C4-2B (cell line): ENCODE results near the gene ELP2.

Source experiments
- CTCF ChIP-seq: fragments of 450-650 bp; conservative IDR thresholded peaks from 2 replicates; pipeline ENCODE4 v1.5.1; 2017; ENCODE audit warnings: mild to moderate bottlenecking
- ZFX ChIP-seq: fragments of 450-650 bp; IDR thresholded peaks from 2 replicates; pipeline ENCODE4 v1.6.1; 2017

DNA sequence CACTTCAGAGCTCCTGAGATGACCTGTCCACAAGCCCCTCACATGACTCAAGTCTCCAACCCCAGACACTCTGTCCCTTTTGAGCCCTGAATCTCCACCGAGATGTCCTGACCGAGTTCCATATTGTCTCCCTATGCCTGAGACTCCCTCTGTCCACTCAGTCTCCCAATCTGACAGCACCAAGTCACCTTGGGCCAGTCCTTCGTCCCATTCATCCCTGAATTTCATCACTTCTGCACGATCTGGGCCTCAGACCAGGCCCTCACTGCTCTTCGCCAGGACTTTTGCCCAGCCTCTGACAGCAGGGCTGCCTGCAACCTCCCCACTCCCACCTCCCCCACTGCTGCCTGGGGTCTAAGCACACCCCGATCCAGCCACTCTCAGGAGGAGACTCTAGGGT is 53.3 kb downstream of the ELP2 start:
- TF ChIP-seq CTCF: no peak
- no peak for TF ChIP-seq ZFX
